Skeletal muscle cell (primary cell): ENCODE results near the gene TNFRSF11A.
A peak's percentile ranks its signal among the peaks of the same experiment; 100 is the strongest.

Source experiments
- DNase-seq: peaks from one replicate; pipeline ENCODE4 v3.0.0-alpha.2; 2010; ENCODE audit warnings: low read depth
- H3K4me3 ChIP-seq: 2 replicates; pipeline ENCODE4 v1.5.1; 2011; ENCODE audit warnings: low read depth, mild to moderate bottlenecking, control low read depth, low read length, moderate library complexity

The TNFRSF11A gene

GRCh38 chr18:62437235-62438017 lies 112.3 kb downstream of the TNFRSF11A start:
- no peak overlapping the region for H3K4me3 ChIP-seq
- peak; percentile 57 for DNase-seq

- DNase-seq = no peak
- H3K4me3 ChIP-seq = no peak overlapping the region
These were observed 112.9 kb downstream of the TNFRSF11A start for GRCh38 chr18:62438018-62438329.

- H3K4me3 ChIP-seq = no peak overlapping the region
- no peak for DNase-seq
These were observed 113.3 kb downstream of the TNFRSF11A start for GRCh38 chr18:62438402-62438801.

GRCh38 chr18:62438866-62439265 lies 113.8 kb downstream of the TNFRSF11A start:
- no peak overlapping the region for H3K4me3 ChIP-seq
- no peak for DNase-seq
